T-helper 22 cell (primary cell): ENCODE results near the gene PGPEP1.
A peak's percentile ranks its signal among the peaks of the same experiment; 100 is the strongest.

Experiments used
- DNase-seq: peaks from one replicate; pipeline ENCODE4 v3.0.0-alpha.2; 2020; ENCODE audit warnings: low read depth

The PGPEP1 gene, protein sequence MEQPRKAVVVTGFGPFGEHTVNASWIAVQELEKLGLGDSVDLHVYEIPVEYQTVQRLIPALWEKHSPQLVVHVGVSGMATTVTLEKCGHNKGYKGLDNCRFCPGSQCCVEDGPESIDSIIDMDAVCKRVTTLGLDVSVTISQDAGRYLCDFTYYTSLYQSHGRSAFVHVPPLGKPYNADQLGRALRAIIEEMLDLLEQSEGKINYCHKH

GRCh38 chr19:18340190-18340989 lies at the start of gene PGPEP1:
PGPEP1 (plus strand) TSS chr19:18340598; CDS start chr19:18340682, 84 bp downstream.
- DNase-seq, result peak; percentile 27

DNA sequence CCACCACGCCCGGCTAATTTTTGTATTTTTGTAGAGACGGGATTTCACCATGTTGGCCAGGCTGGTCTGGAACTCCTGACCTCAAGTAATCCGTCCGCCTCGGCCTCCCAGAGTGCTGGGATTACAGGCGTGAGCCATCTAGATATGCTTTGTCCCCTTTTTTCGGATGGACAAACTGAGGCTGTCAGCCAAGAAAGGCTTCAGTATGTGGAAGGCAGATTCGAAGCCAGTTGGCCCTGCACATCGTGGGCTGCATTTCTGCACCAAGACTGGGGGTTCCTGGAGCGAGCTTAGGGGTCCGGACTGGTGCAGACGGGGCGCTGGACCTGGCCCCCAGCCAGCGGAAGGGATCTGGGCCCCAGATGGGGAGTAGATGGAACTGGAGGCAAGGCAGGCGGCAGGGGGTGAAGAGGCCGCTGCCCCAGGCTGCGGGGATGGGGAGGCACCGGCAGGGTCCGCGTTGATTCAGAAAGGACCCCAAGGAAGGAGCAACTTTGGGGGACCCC lies 49.3 kb upstream of the PGPEP1 start:
- DNase-seq, result no peak

DNA sequence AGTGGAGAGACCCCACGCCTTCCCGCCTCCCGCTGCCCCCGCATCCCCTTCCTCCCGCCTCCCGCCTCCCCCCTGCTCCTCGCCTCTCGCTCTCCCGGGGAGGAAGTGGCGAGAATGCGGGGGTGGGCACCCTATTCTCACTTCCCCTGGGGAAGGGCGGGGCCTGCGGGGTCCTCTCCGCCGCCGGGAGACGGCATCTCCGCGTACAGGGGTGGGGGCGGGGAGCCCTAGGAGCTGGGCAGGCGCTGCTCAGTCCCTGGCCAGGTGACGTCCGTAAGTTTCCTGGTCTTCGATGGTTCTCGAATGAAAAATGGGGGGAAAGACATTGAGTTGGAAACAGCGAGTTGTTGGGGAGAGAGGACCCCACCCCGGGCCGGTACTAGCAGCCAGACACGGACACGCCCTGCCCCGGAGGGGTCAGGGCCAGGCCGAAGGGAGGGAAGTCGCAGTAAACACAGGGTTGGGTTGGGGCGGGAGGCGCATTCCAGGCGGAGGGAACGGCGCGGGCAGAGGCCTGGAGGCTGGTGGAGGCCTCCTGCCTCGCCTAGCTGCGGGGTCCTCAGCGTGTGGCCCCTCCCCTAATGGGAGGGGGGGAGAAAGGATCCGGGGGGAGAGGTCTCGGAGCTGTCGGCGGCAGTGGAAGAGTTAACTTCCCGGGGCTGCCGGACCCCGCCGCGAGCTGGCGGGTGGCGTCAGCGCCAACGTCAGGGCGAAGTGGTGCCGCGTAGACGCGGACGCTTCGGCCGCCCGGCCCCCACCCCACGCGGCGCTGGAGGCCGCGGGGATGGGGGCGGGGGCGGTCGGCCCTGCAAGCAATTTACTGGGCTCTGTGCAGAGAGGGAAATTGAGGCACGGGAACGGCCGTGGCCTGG lies 48.6 kb upstream of the PGPEP1 start:
- DNase-seq, result peak; percentile 68

- DNase-seq, result no peak
These were observed 48.0 kb upstream of the PGPEP1 start for GRCh38 chr19:18292462-18292809.

- DNase-seq, result no peak
These were observed 47.4 kb upstream of the PGPEP1 start for GRCh38 chr19:18292810-18293641.

GRCh38 chr19:18293642-18294466 lies 46.5 kb upstream of the PGPEP1 start:
- no peak for DNase-seq

DNA sequence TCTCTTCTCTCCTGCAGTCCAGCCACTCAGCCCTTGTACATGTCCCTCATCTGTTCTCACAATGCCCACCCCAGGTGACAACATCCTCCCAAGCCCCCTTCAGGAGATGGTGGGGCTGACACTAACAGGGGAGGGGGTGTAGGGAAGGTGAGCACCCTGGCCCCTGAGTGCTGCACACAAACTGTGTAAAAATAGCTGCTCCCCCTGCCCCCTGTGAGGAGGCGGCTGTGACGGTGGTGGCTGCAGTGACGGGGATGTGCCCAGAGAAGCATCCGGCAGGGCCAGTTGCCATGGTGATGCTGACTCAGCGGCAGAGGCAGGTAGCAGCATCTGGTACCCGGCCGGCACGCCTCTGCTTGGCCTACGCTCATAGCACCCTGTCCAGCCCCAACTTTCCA lies 45.9 kb upstream of the PGPEP1 start:
- DNase-seq, result peak; percentile 95

GRCh38 chr19:18295034-18295451 lies 45.4 kb upstream of the PGPEP1 start:
- no peak for DNase-seq

- no peak for DNase-seq
These were observed 43.1 kb upstream of the PGPEP1 start for GRCh38 chr19:18297308-18297707.

GRCh38 chr19:18298601-18299000 lies 41.8 kb upstream of the PGPEP1 start:
- DNase-seq, result no peak

- no peak for DNase-seq
These were observed 40.7 kb upstream of the PGPEP1 start for GRCh38 chr19:18299654-18300053.

DNA sequence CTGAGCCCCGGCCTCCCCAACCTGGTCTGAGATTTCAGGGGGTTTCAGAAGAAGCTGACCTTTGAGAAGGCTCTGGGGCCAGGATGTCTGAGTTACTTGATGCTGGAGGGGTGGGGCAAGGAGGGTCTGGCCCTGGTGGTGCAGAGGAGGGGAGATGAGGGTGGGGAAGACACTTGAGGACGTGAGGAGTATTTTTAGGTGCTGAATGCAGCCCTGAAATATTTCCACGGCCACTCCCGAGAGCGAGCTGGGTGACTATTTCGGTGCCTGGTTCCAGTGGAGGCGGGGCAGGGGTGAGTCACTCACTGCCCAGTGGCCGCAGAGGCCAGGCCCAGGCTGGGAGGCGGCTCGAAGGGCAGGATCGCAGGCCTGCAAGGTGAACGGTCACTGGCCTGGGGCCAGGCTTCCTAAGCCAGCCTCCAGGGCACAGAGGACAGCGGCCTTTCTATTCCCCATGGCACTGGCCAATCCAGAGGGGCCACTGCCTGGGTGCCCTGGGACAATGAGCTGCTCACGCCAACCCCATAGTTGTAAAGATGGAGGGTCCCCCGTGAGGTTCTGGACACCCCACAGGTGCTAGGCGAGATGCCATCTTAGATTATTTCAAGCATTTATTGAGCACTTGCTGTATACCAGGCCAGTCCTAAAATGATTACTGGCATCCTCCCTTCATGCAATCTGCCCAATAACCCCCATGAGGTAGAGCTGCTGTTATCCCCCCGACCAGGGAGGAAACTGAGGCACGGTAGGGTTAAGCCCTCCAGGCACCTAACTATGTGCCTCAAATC lies 39.3 kb upstream of the PGPEP1 start:
- no peak for DNase-seq

- no peak for DNase-seq
These were observed 38.7 kb upstream of the PGPEP1 start for GRCh38 chr19:18301718-18302111.

DNA sequence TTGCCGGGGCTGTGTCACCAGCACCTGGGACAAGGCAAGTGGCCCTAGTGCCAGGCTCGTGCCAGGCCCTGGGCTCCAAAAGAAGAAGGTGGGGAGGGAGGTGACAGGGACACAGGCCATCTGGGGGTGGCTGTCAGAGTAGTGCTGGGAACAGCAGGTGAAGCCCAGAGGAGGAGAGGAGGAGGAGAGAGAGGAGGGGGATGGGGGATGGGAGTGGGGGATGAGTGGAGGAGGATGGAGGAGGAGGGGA lies 36.3 kb upstream of the PGPEP1 start:
- no peak for DNase-seq

- peak; percentile 78 for DNase-seq
These were observed 35.7 kb upstream of the PGPEP1 start for GRCh38 chr19:18304458-18305310.

DNA sequence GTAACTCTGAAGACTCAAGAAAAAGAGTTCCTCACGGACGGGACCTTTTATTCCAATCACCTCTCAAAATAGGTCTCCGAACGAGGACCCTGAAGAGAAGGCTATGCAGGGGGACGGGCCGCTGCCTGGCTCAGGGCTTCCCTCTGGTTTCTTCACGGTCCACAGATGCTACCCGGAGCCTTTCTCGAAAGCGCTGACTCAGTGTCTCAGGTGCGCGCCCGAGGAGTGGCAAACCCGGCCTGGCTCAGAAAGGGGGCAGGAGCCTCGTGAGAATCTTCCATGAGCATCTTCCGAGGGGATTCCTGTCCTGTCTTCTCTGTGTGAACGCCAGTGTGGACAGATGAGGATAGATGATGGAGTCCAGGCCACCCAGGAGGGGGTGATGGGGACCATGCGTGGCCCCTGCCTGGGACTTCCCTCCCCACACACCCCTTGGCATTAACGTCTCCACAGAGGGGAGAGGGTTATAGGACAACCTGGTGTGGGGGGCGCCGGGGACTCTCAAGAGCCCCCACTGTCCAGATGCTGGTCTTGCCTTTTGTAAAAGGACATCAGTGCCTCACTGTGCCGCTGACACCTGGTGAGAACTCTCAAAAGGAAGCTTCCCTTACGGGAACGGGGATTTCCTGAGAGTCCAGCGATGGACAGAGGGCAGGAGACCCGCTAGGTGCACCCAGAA lies 34.0 kb upstream of the PGPEP1 start:
- no peak for DNase-seq

GRCh38 chr19:18306888-18307260 lies 33.5 kb upstream of the PGPEP1 start:
- no peak for DNase-seq

DNA sequence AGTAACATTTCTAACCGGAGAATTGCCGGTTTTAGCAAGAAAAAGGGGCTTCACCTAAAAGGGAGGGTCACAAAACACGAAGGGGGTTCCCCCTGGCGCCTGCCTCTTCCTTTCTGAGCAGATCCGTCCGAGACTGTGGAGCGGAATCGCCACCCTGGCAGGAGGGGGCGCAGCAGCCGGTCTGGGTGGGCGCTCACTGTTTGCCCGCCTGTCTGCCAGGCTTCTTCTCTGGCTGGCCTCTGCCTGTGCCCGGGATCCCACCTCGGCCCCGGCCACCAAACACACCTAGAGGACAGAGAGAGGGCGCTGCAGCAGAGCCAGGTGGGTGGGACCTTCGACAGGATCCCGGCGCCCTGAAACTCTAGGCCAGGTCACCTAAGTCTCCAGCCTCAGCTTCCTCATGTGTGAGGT lies 33.1 kb upstream of the PGPEP1 start:
- no peak for DNase-seq
